HG03378 (cell line): Measurements from ENCODE around the gene CTNNA3.
A peak's percentile ranks its signal among the peaks of the same experiment; 100 is the strongest.
"Not testable (repeated sequence)": the region's sequence is repeated elsewhere in the genome, so short reads cannot be mapped to it uniquely, and the experiment has no call there.

Experiments used
- ATAC-seq: cut with Tn5 transposase; IDR thresholded peaks from one replicate; pipeline ENCODE4 v1.9.1; 2021; ENCODE audit warnings: mild to moderate bottlenecking, moderate library complexity; ENCODE audit not compliant: unreplicated experiment

Gene CTNNA3

GRCh38 chr10:67603701-67604100, 92.3 kb downstream of the CTNNA3 start:
- ATAC-seq = no peak

- no peak for ATAC-seq
These were observed 92.9 kb downstream of the CTNNA3 start for GRCh38 chr10:67603086-67603485.

GRCh38 chr10:67602268-67602950, 93.6 kb downstream of the CTNNA3 start:
- ATAC-seq = no peak

DNA sequence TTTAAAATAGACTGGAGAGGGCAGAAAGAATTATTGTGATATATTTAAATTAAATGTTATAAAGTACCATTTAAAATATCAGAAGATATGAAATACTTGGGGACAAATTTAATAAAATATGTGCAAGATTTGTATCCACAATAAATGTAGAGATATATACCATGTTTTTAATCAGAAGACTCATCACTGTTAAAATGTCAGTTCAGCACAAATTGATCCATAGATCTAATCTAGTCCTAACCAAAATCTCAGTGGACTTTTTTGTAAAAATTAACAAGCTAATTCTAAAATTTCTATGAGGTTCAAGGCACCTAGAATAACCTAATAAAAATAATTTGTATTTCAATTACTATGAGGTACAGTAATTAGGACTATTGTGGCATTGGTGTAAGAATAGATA, 96.4 kb downstream of the CTNNA3 start:
- no peak for ATAC-seq

DNA sequence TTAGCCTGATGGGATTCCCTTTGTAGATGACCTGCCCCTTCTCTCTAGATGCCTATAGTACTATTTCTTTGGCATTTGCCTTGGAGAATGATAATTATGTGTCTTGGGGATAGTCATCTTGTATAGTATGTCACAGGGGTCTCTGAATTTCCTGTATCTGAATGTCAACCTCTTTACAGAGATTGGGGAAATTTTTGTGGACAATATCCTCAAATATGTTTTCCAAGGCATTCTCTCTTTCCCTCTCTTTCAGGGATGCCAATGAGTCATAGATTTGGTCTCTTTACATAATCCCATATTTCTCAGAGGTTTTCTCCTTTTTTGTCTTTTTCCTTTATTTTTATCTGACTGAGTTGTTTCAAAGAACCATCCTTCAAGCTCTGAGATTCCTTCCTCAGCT, 99.4 kb downstream of the CTNNA3 start:
- ATAC-seq = no peak

DNA sequence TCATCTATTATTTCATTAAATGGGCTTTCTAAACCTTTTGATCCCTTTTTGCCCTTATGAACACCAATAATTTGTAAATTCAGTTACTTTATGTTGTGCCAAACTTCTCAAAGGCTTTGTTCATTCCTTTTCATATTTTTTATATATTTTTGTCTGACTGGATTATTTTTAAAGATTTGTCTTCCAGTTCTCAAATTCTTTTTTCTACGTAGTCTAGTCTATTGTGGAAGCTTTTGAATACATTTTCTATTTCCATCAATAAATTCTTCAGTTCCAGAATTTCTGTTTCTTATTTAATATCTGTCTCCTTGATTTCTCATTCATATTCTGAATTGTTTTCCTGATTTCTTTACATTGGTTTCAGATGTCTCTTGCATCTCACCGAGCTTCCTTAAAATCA, 108.2 kb downstream of the CTNNA3 start:
- no peak for ATAC-seq

DNA sequence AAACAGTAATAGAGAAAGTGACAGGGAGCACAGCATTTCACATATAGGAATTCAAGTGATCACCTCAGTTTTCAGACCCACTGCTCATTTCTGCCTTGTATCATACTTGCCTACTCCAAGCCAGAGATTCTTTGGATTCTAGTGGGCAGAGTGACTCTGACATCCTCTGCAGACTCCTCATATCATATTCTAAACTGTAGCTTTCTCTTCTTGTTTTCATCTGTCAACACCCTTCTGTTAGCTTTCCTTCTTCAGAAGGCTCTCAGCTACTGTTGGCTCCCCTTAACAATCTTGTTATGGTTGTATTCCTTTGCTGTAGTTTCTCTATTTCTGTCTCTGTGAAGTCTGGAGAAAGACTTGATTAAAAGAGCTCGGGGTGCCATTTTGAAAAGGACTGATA, 120.5 kb downstream of the CTNNA3 start:
- ATAC-seq = no peak

GRCh38 chr10:67573484-67573883, 122.5 kb downstream of the CTNNA3 start:
- ATAC-seq = no peak

GRCh38 chr10:67571503-67571902, 124.5 kb downstream of the CTNNA3 start:
- ATAC-seq = no peak

DNA sequence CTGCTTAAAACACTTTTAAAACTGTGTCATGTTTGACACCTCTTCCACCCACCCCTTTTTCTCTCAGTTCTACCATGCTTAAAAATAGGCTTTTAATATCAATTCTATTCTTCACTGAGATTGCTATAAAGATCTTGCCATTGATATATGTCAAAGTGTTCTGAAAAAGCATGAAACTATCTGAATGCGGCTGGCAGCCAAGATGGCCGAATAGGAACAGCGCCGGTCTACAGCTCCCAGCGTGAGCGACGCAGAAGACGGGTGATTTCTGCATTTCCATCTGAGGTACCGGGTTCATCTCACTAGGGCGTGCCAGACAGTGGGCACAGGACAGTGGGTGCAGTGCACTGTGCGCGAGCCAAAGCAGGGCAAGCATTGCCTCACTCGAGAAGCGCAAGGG, 137.7 kb downstream of the CTNNA3 start:
- not testable (repeated sequence) for ATAC-seq

DNA sequence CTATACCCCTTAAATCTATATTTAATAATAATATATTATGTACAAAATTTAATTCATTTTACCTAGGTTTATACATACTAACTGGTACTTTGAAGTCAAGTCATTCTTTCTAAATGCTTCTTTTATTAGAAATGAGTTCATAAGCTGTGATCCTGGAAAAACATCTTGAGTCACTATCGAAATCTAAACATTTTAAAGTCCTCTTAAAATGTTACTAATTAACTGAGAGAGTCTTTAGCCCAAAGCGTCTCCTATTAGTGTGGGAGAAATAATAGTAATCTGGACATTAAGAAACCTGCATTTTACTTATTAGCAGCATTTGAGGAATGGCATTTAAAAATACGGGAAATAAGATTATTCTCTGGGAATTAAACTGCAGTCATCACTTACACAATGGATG, 142.7 kb downstream of the CTNNA3 start:
- no peak for ATAC-seq

- no peak for ATAC-seq
These were observed 145.1 kb downstream of the CTNNA3 start for GRCh38 chr10:67550838-67551402.

DNA sequence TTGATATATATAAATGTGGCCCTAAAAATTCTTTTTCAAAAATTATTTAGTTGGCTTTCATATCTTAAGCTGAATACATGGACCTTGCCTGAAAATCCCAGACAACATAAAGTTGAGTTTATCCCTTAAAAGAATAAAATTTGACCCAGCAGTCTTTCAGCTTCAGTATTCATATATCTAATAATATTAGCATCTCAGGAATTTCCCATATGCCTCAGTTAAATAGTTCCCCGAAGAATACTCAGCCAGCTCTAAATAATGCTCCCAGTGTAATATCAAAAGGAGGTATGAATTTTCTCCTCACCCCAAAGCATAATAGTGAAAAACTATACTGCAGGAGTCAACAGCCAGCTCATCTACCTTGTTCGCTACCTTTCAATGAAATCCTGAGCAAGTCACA, 145.9 kb downstream of the CTNNA3 start:
- ATAC-seq = no peak

DNA sequence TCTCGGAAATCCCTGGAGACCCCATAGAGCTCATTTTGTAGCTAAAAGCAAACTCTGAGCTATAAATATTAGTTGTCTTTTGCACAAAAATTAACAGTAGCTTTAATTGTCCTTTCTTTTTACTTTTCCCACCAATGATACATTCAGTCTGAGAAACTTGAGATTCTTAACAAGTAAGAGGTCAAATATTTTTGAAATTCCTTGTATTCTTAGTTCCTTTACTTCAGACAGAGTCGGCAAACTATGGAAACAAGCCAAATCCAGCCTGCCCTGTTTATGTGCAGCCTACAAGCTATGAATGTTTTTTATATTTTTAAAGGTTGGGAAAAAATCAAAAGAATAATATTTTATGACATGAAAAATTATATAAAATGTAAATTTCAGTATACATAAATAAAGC, 146.6 kb downstream of the CTNNA3 start:
- ATAC-seq = no peak

GRCh38 chr10:67541411-67541810, 154.6 kb downstream of the CTNNA3 start:
- ATAC-seq = no peak

DNA sequence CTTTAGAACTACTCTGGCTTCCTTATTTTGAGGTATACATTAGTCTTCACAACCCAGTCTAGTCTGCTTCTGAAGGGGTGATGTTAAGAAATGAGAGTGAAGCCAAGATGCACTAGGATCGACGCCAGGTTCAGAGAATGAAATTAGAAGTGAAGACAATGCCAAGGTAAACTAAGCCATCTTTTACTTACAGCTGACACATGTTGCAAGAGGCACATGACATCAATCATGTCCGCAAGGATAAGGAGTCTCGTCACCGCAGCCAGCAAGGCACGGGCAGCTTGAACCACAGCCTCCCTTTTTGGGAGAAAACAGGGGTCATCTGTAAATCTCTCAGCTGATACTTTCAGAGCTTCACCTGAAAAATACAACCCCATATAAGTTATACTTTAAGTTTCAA, 156.7 kb downstream of the CTNNA3 start:
- no peak for ATAC-seq

GRCh38 chr10:67537906-67538305, 158.1 kb downstream of the CTNNA3 start:
- no peak for ATAC-seq

DNA sequence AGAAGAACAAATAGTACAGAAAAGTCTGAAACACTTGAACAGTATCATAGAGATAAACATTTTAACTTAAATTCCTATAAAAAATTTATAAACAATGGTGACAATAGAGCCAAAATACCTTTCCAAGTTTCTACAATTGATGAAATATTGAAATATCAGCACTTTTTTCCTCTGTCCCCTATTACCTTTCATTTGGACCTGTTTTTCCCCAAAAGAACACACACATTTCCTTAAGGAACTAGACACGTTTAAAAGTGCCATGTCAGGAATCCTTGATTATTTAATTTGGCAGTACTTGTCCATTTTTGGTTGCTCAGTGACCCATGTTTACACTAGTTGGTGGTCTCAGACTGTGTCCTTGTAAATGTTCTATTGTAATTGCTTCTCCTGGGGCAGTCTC, 162.6 kb downstream of the CTNNA3 start:
- no peak for ATAC-seq

DNA sequence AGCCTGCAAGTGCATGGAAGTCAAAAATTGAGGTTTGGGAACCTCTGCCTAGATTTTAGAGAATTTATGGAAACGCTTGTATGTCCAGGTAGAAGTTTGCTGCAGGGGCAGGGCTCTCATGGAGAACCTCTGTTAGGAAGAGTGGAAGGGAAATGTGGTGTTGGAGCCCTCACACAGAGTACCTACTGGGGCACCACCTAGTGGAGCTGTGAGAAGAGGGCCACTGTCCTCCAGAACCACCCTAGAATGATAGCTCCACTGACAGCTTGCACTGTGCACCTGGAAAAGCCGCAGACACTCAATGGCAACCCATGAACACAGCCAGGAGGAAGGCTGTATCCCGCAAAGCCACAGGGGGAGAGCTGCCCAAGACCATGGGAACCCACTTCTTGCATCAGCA, 165.0 kb downstream of the CTNNA3 start:
- ATAC-seq = not testable (repeated sequence)

DNA sequence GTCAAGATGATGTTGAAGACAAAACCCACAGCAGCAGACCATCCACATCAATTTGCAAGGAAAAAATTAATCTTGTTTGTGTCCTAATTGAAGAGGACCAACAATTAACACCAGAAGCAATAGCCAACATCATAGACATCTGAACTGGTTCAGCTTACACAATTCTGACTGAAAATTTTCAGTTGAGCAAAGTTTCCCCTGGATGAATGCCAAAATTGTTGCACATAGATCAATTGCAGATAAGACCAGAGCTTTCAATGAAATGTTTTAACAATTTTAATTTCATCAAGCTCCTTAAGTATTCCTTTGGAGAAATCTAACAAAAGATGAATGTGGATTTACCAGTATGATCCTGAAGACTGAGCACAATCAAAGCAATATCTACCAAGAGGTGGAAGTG, 168.6 kb downstream of the CTNNA3 start:
- no peak for ATAC-seq

DNA sequence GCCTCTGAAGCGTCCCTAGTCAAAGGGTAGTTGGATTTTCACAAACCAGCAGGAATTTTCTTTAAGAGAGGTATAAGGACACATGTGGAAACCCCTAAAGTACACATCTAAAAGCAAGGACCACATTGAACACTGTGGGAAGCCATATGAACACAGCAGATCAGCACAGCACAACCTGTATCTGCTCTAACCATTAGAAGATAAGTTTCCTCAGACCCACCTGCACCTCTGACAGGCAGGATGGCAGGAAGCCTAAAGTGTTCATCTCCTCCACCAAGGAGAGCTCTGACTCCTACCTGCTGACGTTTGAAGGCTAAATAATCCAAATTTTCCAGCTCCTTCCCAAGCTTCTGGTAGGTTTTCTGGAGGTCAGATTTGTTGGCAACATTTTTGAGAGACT, 174.4 kb downstream of the CTNNA3 start:
- no peak for ATAC-seq

DNA sequence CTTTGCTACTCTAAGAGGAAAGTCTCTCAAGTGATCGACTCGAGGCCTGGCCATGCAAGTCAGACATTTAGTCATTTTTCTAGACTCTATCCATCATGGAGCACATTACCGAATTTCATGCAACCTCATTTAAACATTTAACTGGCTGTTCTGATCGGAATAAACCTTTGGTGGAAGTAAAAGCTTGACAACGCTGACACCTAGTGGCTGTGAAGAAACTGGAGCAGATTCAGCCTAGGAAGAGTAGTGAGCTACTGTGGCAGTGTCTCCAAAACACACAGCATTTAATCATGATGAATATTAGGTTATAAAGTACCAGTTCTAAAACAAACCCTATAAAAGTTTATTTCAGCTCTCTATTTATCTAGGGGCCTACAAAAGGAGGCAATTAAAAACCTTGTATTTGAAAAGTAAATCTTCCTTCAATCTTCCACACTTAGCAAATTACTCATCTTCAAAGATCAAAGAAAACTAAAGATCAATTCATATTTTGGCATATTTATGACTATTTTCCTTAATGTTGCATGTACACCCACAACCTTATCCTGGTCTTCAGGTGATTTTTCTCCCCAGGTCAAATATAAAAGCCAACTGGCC, 175.0 kb downstream of the CTNNA3 start:
- peak; percentile 92 for ATAC-seq

DNA sequence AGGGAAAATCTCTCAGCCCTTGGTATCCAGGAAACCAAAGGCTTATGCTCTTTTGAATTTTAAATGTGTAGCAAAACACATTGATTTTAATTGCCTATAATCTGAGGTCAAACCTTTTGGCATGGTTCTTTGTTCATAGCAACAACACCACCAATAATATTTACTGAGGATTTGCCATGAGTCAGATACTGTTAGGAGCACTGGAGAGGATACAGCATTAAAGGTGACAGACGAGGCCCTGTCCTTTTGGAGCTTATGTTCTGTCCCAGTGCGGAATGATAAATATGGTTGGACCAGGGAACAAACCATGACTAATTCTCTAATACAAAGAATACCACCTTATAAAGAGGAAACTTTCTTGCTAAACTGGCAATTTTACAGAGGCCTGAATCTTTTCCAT, 176.6 kb downstream of the CTNNA3 start:
- no peak for ATAC-seq
